ENCODE data around the gene BTRC.
"Not testable (repeated sequence)": the region's sequence is repeated elsewhere in the genome, so short reads cannot be mapped to it uniquely, and the experiment has no call there.

The BTRC gene

DNA sequence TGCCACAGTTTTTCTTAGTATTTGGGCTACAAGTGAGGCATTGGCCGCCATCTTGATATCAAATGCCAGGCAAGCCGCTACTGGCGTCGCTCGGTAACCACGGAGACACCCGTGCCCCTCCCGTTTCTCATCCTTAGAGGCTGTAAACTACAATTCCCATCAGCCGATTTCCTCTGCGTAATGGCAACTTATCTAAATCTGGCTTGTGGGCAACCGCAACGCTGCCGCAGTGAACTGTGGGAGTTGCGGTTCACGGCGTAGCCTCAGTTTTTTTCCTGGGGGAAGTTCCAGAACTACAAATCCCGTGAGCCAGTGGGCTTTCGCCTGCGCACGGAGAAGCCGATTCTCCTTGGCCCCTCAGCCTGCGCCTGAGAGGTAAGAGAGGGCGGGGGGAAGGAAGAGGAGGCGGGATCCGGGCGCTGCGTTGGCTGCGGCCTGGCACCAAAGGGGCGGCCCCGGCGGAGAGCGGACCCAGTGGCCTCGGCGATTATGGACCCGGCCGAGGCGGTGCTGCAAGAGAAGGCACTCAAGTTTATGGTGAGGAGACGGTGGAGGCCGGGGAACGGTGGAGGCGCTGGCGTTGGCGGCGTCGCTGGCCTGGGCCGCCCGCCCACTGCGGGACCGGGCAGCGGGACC, at the start of gene BTRC:
Gene BTRC (plus strand): TSS at position 474 of the 636 bp plus-strand sequence. CDS start 16 bp downstream, at position 490.
- DNase-seq, result peak; percentile 97

DNA sequence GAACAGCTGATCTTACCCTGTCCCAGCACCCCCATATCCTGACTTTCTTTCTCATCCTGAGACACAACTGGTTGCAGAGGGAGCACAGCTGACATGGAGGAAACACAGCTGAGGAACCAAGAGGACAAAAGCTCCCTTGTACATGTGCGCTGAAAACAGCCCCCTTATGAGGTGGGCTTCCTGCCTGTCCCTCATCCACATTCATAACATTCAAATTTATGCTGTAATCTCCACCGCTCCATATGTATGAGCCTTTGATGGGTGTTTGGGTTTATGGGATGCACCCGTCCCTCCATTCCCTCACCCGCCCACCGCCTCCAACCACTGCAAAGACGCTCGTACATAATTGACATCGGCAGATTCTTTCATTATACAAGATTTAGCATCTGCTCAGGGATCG, 49.6 kb upstream of the BTRC start:
- no peak for DNase-seq

DNA sequence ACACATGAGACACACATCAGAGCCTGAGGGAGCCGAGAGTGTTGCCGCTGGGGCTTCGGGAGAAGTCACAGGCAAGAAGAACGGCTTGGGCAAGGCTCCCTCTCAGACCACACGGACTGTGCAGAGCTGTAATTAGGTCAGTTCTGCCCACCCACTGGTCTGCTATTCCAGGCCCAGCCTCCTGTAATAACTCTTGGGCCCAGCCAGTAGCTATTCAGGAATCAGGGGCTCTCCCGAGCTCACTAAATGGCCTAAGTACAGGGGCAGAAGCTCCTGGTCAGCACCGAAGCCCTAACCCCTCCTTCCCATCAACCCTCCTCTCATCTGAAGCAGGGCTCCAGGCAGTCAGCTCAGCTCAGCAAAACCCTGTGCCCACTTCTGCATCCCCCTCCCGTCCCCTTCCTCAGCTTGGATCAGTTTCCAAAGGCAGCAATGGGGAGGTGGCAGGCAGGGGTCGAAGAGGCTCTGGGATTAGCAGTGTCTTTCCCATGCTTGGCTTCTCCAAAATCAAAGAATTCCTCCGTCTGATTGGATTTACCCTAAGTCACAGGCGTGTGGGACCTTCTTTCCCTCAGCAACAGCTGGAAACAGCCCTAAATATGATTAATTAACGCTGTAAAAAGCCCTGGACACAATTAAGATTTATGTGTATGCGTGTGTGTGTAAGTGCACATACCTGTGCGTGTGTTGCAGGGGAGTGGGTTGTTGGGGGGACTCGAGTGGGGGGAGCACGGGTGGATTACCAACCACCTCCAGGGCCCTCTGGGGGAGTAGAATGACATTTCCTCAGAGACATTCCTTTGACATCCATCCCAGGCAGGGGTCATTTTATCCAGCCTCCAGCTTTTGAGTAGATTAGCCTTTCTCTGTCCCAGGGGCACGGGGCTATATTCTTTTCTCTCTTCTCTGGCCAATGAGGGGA, 48.4 kb upstream of the BTRC start:
- no peak for DNase-seq

DNA sequence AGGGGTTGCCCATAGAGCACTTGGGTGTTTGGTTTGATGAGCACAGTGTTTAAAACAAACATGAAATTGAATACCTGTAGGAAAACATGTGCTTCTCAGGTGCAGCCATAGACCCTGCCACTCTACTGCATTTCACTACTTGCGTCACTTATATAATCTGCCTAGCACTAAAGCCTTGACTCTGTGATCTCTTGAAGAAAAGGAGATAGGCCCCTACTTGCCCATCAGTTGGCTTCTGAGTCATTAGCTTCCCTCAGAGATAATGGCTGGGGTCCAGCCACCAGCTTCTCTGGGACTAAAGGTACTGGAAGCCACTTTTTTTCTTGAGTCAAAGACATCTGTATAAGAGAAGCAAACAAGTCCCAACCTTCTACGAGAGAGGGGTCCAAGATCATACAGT, 45.9 kb upstream of the BTRC start:
- DNase-seq, result no peak

DNA sequence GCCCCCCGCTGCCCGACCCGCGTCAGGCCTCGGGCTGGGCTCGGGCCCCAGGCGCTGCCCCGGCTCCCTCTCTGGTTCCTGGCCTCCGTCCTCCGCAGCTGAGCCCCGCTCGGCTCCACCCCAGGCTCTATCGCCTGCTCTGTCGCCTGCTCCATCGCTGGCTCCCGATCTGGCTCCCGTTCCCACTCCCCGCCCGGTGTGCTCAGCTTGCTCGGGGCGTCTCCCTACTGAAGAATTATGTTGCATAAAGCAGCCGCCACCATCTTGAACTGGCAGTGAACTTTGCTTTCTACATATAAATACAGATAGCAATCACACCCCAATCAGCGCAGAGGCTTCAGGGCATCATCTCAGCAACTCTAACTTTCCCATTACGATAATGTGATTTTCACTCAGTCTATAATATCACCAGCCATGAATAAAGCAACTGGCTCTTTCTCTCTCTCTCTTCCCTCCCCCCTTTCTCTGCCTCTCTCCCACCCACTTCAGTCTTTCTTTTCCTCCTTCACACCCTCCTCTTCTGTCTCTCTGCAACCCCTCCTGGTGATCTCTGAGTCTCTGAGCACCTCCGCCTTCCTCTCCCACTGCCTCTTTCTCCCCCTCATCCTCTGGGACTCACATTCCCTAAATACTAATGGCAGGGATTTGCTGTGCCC, 43.3 kb upstream of the BTRC start:
- no peak for DNase-seq

DNA sequence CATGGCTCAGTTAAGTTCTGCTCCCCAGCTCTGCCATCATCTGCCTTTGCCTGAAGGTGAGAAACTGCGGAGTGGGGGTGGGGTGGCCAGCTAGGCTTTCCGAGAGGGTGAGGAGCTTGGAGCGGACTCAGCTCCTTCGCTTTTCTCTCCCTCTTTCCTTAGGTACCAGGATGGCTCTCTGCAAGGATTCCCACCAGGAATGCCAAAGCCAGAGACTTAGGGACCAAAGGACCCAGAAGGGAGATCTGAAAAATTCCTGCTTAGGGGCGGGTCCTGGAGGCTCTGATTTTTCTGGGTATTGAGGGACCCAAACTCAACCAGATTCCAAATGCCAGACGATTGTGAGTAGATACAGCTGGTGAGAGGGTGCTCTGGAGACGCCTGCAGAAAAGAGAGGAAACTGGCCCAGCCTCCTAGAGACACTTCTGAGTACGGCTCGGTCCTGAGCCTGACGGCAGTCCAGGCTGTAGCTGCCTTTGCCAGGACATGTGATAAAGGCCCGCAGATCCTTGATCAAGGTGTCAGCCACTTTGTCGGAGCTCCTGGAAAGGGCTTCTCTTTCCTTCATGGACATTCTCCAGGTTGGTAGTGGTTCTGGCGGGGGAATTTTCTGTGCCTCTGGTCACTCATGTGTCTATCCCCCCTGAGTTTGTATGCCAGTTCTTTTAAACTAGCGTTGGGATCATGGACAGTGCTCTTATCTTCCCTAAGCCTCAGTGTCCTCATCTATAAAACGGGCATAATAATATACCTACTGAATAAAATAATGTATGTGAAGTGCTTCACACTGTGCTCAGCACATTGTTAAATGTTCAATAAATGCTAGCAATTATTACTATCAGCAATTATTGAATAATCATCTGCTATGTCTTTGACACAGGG, 42.5 kb upstream of the BTRC start:
- DNase-seq, result no peak

DNA sequence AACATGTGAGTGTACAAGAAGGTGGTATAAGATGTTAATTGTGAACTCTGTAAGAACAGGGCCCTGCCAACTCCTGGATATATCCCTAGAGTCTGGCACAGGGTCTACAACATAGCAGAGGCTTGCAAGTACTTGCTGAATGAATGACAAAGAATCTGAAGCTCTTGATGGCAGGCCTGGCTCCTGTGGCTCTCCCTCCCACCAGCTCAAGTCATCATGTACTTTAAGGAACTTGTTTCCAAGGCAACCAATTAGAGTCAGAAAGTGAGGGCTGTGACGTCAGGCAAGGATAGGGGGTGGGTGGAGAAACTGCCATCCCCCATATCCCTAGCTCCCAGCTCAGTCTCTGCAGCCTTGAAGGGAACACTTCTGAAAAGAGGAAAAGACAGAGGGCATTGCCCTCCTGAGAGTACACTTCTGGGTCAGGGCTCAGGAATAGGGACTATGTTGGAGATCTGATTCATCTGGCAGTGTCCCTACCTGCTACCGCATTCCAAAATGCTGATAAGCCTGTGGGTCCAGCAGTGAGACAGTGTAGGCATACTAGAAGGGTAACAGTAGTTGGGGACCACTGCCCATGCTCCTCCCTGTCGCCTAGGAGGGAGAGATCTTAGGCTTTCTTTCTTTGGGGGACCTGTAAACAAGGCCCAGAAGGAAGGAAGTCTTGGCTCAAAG, 34.6 kb upstream of the BTRC start:
- DNase-seq, result no peak

DNA sequence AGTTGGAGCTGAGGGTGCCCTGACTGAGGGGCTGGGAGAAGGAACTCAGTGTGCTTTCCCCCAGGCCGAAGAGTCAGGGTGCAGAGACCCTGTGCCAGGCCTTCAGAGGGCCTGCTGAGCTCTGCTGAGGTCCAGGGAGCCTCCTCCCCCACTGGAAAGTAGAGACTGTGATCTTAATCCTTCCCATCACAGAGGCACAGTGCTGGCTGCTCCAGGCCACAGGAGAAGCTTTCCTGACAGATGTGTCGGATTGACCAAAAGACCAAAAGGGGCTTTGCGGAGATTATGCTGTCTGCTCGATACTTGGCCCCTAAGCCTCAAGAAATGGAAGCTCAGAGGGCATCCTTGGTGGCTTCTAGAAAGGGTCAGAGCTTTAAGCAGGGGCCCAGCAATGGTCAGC, 32.9 kb upstream of the BTRC start:
- no peak for DNase-seq

DNA sequence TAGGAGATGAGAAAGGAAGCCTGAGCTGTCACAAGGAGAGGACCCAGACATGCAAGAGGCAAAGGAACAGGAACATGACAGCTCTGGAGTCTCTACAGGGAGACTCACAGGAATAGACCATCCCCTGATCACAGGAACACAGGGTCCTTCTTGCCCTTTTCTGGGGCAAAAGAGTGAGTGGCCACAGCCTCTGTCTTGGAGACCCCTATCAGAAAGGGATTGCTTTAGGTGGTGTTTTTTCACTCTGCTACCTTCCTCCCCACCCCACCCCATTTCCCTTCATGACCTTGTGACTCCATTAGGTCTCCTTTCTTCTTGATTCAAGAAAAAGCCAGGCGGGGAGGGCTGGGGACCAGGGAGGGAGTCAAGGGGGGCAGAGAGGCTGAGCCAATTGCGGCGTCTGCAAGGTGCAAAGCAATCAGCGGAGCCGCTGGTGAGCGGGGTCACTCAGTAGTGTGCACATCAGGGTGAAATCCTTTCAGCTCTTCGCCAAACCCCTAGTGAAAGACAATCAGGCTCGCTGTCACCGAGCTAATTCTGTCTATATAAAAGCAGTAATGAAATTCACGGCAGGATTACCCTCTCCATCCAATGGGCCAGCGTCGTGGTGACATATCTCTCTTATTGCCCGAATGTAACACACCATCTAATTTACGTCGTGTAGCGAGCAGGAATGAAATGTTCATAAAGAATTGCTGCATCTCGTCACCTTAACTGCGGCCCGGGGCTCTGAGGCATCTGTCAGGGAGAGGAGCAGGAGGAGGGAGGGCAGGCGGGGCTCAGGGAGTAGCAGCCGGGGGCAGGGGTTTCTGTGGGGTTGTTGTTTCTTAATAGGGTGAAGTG, 31.5 kb upstream of the BTRC start:
- no peak for DNase-seq

DNA sequence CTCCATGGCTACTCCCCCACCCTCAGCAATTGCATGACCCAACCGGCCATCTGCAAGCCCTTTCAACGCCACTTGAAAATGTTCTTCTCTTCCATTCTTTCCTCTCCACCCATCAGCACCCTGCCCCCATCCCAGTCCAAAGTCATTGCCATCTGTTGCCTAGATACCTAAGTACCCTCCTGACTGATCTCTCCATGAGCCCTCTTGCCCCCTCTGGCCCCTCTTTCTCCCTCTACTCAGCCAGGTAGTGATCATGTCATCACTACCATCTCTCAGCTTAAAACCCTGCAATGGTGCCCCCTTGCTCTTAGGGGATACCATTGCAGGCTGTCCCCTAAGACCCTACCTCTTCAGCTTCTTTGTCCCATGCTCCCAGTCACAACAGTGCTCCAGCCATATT, 30.5 kb upstream of the BTRC start:
- no peak for DNase-seq

DNA sequence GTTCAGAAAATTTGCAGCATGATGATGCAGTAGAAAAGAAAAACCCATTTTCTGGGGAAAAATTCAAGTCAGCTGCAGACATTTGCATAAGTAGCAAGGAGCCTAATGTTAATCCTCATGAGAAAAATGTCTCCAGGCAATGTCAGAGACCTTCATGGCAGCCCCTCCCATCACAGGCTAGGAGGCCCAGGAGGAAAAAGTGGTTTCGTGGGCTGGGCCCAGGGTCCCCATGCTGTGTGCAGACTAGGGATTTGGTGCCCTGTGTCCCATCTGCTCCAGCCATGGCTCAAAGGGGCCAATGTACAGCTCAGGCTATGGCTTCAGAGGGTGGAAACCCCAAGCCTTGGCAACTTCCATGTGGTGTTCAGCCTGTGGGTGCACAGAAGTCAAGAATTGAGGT, 26.5 kb upstream of the BTRC start:
- not testable (repeated sequence) for DNase-seq

DNA sequence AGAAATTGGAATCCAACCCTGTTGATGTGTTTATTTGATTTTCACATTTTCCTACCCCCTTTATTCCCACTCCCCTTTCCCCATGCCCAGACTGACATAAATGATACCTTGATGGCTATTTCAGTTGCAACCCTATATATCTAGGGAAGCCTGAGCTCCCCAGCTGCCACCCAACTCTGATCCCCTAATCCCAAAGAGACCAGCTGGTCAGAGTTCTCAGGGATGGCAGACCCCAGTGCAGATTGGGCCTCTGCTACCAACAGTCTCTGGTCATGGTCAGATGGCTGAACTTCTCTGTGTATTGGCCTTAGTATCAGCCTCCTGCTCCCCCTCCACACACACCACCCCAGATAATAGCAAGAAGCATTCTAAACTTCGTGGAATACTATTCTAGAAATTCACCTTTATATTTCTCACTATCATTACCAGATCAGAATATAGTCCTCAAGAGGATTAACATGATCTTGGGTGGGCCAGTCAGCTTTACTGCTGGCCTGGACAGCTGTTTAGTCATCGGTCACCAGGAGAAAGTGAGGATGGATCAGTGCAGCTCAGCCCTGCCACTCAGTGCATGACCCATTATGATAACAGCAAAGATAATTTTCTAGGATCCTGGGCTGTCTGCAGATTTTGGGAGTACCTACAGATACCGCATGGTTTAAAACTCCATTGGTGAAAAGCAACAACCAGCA, 24.5 kb upstream of the BTRC start:
- DNase-seq, result no peak

DNA sequence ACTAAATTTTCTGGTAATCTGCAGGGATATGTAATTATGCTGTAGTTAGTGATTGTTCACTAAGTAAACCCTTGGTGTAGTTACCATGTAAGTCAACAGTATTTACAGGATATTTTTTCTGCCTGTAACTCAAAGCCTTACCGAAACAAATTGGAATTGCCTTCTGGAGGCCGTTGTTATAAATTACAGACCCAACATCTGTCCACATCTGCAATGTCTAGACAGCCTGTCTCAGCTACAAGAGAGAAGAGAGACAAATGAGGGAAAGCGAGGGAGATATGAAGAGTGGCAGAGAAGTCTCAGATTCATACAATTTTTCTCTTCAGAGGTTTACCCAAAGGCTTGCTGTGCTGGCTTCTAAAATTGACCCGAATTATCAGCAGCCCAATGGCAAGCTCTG, 23.7 kb upstream of the BTRC start:
- DNase-seq, result no peak

DNA sequence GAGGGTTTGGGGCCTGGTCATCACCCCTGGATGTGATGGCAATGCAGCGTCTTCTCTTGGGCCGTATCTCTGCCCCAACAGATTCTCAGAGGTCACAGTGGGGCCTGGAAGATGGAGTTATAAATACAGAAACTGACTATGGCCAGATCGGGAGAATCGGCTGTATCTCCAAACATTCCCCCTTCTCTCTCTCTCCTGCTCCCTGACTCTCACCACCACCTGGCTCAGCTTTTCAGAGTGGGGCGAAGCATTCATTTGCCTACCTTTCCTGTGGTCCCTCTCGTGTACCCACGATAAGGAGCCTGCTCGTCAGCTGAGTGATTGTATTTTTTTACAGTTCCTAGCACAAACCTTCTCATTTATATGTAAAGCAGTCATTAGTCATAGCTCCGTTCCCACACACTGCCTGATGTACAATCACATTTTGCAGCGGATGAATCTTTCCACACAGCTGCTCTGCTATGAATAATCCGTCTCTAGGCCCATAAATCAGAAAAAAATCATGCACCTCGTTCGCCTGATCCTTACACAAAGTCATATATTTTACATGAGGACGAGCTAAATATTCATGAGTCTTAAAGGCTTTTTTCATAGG, 23.2 kb upstream of the BTRC start:
- DNase-seq, result no peak

DNA sequence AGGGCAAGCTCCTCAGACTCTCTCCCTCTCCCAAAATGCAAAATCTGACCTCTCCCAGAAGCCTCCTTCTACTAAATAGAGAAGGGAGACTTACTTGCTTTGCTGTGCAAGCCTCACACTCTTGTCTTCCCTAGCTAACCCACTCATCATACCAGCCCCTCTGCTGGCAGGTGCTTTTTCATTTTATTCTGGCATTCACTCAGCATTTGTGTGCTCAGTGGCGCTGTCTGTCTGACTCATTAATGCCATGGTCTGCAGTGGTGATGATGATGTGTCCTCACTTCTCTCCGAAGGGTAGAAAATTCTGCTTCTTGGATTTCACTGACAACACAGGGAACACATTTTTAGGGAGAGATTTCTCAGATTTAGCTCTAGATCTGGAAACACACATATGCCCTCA, 22.0 kb upstream of the BTRC start:
- no peak for DNase-seq

DNA sequence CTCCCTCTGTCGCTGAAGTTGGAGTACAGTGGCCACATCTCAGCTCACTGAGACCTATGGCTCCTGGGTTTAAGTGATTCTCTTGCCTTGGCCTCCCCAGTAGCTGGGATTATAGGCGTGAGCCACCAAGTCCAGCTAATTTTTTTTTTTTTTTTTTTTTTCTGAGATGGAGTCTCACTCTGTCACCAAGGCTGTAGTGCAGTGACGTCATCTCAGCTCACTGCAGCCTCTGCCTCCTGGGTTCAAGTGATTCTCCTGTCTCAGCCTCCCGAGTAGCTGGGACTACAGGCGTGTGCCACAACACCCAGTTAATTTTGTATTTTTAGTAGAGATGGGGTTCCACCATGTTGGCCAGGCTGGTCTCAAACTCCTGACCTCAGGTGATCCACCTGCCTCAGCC, 19.7 kb upstream of the BTRC start:
- not testable (repeated sequence) for DNase-seq

DNA sequence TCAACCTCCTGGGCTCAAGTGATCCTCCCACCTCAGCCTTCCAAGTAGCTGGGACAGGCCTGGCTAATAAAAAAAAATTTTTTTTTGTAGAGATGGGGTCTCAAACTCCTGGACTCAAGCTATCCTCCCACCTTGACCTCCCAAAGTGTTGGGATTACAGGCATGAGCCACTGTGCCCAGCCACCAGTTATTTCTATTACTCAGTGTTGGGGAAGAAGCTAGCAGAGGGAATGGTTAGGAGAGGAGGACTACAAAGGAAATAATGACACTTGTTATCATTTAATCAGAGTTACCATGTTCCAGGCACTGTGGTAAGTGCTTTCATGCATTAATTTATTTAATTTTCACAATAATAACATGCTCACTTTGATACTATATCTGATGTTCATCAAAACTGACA, 17.6 kb upstream of the BTRC start:
- DNase-seq, result no peak

DNA sequence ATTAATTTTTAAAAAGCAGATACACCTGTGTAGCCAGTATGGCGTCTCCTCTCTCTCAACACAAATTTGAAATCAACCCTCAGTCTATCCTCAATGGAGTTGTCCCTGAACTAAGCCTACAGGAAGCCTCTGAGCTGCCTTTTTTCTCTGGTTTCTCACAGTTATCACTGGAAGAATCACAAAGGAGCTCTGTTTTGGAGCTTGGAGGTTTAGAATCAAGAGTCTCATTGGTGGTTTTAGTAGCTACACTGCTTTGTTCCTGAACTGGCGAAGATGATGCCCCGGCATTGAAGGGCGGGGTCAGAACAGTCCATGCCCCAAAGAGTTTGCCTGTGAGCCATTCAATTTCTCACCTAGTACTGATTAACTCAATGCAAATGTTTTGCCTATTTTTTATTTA, 16.1 kb upstream of the BTRC start:
- no peak for DNase-seq

DNA sequence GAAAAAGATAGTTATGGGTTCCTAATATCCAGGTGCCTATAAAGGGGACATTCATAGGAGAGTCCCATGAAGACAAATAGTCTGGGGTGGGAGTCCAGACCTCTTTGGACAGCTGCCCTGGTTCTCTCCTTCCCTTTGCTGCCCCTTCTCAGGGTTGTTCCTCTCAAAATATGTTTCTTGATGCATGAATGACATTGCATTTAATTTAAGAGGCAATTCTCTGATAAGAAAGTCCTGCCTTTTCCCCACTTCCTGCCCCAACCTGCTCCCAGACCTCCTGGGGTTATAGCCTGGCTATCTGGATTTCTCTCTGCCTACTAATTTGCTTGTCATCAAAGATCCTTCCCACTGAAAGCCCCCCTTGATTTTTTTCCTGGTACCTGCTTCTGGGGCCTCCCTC, 12.5 kb upstream of the BTRC start:
- no peak for DNase-seq

DNA sequence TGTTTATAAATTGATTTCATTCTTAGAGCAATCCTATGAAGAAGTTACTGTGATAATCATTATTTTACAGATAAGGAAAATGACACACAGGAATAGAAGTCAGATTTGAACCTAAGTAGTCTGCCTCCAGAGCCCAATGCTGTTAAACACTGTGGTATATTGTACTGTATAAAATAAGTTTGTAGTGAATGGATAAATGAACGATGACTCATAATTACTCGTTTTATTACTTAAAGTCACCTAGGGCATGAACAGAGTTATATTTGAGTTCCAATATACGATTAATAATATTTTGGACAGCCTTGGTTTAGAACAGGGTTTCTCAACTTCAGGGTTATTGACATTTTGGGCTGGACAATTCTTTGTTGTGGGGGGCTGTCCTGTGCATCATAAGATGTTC, 7.8 kb upstream of the BTRC start:
- no peak for DNase-seq

Measured in stimulated activated CD4-positive, alpha-beta T cell treated with anti-CD3 and anti-CD28 coated beads, Interleukin-1b, Interleukin-23, amount 100 ng/mL, for 48 hours (primary cell).